ENCODE measurements around the gene APOA5.
"Not testable (repeated sequence)": the region's sequence is repeated elsewhere in the genome, so short reads cannot be mapped to it uniquely, and the experiment has no call there.

The APOA5 gene

DNA sequence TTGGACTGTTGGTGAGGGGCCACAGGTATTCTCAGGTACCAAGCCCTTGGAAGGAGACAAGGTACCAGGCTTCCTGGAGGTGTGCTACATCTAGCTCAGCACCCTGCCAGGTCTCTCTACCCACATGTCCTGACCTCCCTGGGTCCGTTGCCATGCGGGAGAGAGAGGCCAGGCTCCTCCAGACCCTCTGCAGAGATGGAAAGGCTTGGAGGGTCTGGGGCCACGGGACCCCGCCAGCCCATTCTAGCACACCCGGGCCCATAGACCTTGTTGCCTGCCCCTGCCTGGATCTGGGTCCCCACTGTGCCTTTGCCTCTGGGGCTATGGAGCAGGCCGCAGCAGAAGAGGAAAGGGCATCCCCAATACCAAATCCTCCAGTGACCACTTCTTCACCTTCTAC, 35.8 kb upstream of the APOA5 start:
- DNase-seq (ENCODE audit: low read depth): no peak

DNA sequence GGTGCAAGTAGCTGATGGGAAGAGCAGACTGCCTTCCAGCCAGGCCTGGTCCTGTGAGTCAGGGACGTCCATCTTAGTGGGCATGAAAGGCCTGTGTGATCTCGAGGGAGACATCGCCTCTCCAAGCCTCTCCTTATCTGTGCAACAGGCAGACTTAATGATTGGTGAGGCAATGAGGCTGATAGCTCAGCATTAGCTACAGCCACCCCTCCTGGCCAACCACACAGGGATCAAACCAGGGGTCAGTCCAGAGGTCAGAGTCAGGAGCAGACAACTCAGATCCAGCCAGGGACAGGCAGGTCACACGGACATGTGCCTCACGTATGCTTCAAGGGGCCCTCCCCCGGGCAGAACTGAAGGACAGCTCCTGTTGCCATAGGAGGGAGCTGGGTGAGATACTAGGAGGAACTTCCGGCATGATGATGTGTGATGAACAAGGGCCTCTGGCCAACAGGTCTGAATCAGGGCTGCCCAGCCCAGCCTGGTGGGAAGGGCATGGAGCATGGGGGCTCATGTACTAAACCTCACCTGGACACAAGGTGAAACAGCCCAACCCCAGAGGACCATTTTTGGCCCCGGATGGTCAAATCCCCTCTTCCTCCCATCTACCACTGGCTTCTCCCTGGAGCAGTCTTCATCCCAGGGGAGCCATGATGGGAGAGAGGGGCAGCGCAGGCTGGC, 35.2 kb upstream of the APOA5 start:
- no peak for DNase-seq (ENCODE audit: low read depth)

DNA sequence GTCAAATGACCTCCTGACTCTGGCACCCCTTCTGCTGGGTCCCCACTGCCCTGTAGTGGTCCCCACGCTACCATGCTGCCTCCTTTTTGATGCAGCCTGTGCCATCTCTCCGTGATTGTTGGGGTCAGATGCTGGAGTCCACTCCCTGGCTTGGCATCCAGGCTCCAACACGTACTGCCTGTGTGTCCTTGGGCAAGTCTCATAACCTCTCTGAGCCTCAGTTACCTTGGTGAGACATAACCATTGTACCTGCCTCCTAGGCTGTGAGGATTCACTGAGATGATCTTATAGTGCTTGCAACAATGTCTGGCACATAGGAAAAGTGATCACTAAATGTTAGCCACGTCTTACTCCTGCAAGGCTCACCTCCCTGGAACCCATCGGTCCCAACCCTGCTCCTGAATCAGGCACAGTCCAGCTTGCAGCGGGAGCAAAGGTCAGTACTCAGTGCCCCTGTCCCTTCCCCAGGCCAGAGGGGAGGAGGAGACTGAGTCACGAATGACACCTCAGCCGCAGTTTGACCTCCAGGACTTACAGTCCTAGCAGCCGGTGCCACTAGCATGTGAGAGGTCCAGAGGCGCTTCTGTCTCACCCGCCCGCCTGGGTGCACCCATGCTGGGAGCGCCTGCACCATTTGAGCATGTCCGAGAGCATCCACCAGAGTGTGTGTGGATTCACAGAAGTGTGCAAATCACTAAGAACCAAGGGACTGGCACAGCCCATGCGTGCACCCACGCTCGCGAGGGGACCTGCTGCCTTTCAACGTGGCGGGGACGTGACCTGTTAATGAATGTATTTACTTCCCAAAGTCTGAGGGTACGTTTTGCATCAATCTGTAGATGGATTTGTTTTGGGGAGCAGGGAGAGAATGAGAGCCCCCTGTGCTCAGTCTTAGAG, 34.4 kb upstream of the APOA5 start:
- no peak for DNase-seq (ENCODE audit: low read depth)

DNA sequence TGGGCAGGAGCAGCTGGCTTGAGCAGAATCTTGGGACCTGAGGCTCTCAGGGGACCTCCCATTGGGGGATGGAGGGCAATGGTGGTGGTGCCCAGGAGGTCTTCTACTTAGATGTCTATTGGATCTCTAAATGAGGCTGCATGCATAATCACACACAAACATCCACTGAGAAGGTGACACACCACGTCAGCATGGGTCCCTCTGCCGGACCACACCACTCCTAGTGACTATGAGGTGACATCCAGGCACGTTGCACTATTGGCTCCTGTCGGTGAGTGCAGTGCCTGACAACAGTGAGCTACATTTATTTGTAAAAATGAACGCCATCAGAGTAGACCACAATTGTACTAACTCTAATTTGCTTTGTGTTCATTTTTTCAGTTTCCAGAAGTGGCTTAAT, 33.8 kb upstream of the APOA5 start:
- DNase-seq (ENCODE audit: low read depth): no peak

DNA sequence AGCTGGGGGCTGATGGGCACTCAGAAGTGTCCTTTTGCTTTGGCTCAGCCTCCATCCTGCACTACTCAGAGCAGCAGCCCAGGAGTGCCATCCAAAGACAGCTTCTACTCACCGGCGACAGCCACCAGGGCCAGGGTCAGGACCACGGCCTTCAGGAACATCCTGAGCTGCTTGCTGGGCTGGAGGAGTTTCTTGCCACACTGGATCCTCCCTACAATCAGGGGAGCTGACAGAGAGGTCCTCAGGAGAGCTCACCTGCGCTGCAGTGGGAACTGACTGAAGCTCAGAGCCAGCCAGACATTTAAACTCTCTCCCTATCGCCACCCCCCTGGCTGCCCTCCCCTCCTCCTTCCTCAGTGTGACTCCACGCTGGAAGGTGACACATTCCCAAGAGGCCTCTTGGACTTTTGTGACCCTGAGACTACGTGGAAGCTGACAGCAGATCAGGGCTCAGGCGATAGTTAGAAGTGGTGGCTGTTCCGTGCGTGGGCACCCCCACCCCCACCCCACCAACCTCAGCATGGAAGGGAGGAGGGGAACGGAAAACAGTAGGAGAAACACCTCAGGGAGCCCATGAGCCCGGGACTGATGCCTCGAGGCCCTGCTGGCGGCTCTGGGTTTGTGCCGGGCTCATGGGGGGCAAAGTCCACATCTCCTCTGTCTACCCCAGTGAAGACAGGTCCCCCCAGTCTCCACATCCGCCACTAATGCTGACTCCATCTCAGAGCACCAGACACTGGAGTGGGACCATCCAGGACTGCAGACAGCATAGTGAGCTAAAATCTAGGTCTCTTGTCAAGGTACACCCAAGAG, 31.6 kb upstream of the APOA5 start, which contains the start of gene APOA4:
Gene APOA4, minus strand, starts transcription at position 274 of the 813 bp plus-strand sequence. Its CDS starts 113 bp downstream, at position 161.
- DNase-seq (ENCODE audit: low read depth): no peak

DNA sequence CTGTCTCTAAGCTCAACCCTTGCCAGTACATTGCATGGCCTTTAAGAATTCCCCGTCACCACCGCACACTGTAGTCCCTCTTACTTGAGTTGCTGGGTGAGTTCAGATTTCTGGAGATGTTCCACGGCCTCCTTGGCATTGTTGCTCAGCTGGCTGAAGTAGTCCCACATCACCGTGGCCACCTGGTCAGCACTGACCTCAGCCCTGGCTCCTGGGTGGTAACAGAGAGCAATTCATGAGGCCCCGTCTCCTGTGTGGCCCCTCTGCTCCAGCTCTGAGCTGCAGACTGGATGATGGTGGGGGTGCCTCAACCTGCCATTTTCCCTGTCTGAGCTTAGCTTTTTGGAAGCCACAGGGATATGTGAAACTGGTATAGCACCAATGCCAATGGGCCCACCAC, 30.9 kb upstream of the APOA5 start:
- no peak for DNase-seq (ENCODE audit: low read depth)

DNA sequence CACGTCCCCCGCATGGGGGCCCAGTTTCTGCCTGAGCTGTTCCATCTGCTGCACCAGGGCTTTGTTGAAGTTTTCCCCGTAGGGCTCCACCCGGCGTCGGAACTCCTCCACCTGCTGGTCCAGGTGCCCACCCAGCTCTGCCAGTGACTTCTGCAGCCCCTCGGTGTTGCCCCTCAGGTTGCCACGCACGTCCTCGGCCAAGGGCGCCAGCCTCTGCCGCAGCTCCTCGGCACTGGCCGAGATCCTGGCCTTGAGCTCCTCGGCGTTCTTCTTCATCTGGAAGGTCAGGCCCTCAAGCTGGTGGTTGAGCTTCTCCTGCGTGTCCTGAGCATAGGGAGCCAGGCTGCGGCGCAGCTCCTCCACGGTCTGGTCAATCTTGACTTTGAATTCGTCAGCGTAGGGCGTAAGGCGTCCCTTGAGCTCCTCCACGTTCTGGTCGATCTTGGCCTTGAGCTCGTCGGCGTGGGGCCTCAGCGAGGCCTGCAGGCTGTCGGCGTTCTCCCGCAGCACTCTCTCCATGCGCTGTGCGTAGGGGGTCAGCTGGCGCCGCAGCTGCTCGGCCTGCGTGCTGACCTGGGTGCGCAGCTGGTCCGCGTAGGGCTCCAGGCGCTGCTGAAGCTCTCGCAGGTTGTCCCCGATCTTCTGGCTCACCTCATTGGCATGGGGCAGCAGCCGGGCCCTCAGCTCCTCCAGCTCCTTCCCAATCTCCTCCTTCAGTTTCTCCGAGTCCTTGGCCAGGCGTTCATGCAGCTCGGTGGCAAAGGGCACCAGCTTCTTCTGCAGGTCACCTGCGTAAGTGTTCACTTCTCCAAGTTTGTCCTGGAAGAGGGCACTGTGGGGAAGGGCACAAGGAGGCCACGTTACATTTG, 29.6 kb upstream of the APOA5 start:
- DNase-seq (ENCODE audit: low read depth): no peak

DNA sequence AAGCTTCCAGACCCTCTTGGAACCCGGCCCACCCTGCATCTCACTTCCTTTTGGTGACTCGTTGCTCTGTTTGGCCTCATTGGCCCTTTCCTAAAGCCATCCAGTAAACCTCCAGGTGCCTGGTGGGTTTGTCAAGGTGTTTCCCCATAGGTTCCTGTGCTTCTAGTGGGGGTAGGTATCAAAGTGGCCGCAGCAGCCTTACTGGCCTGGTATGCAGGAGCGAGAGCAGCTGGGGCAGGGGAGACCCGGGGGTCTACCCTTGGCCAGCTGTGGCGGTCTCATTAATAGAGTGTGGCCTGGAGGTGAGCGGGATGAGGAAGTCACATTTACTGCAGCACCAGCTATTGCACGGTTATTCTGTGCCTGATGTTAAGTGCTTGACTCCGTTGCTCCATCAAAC, 27.4 kb upstream of the APOA5 start:
- DNase-seq (ENCODE audit: low read depth): no peak

DNA sequence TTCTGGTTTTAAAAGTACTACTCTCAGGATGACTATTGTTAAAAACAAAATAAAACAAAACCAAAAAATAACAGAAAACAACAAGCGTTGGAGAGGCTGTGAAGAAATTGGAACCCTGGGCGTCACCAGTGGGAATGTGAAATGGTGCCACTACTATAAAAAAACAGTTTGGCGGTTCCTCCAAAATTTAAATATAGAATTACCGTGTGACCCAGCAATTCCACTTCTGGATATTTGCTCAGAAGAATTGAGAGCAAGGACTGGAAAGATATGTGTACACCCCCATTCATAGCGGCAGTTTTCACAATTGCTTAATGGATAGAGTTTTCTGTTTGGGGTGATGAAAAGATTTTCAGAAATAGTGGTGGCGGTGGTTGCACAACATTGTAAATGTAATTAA, 22.8 kb upstream of the APOA5 start:
- no peak for DNase-seq (ENCODE audit: low read depth)

DNA sequence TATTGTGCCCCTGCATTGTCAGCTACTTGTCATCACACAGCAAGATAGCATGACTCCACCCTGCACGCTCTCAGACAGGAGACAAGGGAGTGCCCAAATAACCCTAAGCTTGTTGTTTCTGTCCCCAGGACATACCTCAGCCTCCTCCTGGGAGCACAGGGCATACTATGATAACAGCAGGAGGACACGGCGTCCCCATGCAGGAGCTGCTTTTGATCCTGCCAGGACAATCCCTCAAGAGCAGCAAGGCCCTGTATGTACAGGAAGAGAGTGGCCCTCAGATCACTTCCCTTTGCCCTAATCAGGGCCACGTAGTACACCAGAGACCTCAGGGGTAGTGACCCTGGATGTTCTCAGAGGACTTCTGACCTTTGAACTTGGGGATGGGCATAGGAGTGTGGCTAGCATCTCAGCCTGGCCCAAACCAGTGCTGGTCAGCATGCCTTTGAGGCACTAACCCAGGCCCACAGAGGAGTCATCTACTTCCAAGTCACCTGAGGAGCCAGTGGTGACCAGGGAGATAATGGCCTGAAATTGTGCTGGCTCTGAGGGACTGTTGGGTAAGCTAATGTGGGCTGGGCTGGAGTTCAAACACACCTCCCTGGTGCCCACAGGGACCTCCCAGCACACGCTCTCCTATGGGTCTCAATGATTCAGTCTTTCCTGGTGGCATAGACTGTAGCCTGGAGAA, 22.2 kb upstream of the APOA5 start:
- DNase-seq (ENCODE audit: low read depth): no peak

DNA sequence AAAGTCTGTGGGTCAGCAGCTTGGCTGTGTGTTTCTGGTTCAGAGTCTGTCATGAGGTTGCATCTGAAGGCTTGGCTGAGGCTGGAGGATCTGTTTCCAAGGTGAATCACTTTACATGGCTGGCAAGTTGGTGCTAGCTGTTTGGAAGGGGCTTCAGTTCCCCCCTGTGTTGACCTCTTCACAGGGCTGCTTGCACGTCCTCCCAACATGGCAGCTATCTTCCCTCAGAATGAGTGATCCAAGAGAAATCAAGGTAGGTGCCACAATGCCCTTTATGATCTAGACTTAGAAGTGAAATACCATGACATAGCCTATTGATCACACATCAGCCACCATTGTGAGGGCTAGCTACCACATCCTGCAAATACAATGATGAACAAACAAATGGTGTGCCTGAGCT, 21.5 kb upstream of the APOA5 start:
- no peak for DNase-seq (ENCODE audit: low read depth)

DNA sequence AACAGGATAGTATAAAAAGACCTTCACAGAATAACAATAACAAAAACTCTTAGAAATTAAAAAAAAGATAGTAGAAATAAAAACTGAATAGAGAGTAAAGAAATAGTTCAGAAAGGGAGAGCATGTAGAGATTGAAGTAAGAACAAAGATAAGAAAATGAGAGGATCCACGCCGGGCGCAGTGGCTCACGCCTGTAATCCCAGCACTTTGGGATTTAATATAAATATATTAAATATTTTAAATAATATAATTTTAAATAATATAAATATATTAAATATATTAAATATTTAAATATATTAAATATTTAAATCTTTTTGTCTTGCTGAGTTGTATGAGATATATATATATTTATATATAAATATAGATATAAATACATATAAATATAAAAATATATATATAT, 20.4 kb upstream of the APOA5 start:
- DNase-seq (ENCODE audit: low read depth): no peak

DNA sequence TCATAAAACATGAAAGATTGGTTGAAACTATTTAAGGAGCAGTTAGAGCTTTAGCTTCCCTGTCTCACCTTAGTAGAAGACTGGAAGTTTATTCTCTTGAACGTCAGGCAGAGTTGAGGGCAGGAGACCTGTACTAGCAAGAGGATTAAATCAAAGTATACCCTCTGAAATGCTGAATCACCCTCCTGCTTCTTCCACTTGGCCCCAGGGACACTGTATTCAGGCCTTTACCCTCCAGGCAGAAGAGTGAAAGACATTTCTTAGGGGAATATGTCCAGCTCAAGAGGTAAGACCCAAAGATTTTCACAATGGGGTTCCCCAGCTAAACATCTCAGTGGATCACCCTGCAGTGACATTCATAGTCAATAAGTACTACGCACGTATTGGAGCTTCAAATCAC, 19.5 kb upstream of the APOA5 start:
- DNase-seq (ENCODE audit: low read depth): no peak

DNA sequence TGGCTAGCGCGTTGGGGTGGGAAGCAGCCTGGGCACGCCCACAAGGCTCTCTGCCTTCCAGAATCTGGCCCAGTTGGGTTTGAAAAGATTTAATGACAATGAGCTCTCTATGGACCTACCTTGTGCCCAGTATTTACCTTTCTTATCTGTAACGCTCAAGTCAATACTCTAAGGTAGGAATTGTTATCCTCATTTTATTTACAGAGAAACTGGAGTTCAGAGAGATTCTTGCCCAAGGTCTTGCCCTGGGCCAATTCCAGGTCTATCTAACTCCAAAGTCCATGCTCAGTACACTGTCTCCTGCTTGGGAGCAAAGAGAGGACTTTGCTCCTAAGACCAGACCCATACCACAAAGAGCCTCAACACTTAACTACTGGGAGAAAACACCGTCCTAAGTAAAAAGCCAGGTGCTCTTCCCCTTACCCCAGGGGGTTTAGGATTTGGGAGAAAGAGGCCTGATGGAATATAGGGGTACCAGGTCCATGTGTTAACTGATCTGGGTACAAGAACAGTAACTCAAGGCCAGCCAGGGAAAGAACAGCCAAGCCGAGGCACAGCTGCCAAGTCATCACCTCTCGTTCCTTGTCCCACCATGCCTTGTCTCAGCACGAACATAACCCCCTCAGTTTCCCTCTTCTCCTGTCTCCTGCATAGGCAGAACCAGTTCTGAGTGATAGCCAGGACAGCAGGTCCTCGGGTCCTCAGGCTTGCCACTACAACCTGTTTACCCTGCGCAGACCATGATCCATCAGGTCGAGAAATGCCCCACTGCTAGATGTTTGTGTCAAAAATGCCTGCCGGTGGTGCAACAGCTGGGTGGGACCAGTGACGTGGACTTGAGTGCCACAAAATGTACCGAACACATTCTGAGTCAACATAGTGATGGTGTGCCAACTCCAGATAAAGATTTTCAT, 16.8 kb upstream of the APOA5 start:
- no peak for DNase-seq (ENCODE audit: low read depth)

DNA sequence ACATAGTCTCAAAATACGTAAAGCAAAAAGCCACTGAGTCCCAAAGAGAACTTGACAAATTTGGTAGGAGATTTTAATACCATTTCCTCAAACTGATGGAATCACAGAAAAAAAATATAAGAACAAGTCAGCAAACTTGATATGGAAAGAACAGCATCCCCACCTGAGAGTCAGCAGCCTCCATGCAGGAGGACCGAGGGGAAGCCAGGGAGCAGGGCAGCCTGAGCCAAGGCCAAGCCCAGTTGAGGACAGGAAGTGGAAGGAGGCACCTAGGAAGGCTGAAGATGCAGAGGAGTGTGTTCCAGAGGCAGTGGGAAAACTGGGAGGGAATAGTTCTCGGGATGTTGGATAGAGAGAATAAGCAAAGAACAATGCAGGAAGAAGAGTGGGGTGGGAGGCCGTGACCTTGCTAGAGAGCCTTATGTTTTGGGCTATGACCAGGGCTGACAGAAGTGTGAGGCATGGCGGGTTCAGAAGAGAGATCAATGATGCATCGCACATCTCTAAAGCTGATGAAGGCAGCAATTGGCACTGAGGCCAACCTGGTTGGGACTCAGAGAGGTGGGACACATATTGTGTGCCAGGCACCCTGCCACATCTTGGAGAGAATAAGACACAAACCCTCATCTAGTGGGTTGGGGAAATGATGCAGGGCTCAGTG, 16.1 kb upstream of the APOA5 start:
- DNase-seq (ENCODE audit: low read depth): no peak

DNA sequence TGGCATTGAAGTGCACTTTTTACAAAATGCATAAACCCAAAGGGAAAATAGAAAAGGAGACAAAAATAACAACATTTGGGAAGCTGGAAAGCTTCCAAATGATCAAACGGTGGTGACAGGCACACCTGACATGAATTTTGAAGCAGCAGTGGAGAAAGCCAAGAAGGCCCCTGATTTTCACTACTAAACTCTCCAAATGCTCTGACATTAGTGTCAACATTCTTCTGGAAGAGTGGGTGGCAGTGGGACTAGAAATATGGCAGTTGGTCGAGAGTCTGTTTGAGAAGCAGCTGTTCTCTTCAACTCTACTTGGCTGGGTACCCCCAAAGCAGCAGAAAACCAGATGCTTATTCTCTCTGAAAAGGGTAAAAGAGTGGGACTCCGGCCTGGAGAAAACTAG, 12.3 kb upstream of the APOA5 start:
- no peak for DNase-seq (ENCODE audit: low read depth)

DNA sequence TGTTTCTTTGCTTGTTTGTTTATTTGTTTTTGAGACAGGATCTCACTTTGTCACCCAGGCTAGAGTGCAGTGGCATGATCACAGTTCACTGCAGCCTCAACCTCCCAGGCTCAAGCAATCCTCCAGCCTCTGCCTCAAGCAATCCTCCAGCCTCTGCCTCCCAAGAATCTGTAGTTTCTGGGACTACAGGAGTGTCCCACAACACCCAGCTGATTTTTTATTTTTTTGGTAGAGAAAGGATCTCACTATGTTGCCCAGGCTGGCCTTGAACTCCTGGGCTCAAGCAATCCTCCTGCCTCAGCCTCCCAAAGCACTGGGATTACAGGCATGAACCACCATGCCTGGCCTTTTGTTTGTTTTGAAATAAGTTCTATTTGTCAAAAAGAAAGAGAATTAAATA, 10.0 kb upstream of the APOA5 start:
- not testable (repeated sequence) for DNase-seq (ENCODE audit: low read depth)

DNA sequence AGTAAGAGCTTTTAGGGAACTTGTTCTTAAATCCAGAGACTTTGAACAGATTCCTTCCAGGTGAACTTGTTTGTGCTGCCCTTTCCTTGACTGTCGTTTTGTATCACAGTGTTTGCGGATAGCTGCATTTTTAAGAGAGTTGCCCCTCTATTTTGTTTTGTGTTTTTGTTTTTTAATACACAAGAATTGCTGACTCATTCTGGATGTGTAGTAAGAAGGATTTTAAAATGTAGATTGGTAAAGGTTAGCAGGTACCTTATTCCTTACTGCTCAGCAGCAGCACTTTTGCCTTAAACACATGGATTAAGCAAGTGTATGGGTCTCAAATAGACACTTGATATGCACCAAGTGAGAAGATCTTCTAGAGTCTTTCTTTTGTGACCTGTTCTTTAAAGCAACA, 8.9 kb upstream of the APOA5 start:
- no peak for DNase-seq (ENCODE audit: low read depth)

DNA sequence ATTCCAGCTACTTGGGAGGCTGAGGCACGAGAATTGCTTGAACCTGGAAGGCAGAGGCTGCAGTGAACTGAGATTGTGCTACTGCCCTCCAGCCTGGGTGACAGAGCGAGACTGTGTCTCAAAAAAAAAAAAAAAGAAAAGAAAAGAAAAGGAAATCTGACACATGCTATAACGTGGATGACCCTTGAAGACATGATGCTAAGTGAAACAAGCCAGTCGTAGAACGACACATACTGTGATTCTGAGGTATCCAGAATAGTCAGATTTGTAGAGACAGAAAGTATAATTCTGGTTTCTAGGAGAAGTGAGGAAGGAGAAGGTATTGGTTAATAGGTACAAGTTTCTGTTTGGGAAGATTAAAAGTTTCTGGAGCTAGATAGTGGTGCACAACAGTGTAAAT, 6.7 kb upstream of the APOA5 start:
- no peak for DNase-seq (ENCODE audit: low read depth)

All from HS-27A (cell line).